Right ventricle myocardium superior (tissue), 1 donor: ENCODE data around the gene HTR7. TPM values are rescaled to one million over a fixed set of nuclear protein-coding genes. Genes with fewer than 3 reads are reported as not detected.
"Not testable (repeated sequence)": the region's sequence is repeated elsewhere in the genome, so short reads cannot be mapped to it uniquely, and the experiment has no call there.

Experiments used
- ATAC-seq: fragments of 200-7000 bp; cut with Tn5 transposase; one replicate; pipeline ENCODE4 v1.9.1; 2020; ENCODE audit warnings: mild to moderate bottlenecking; ENCODE audit not compliant: poor library complexity
- DNase-seq: peaks from one replicate; pipeline ENCODE4 v3.0.0-alpha.2; 2020
- intact Hi-C: fragments of 100-400 bp; cut with DNase I; formaldehyde crosslinking; loops from one replicate; pipeline ENCODE4 v1.11.2; 2022
- total RNA-seq: library from RNA; stranded (reverse); fragmentation: NEBNext Ultra II Directional; extraction: Animal tissue kit (Norgen Biotek cat#: 25700); gene quantifications from one replicate; pipeline ENCODE4 v1.2.1, GENCODE V29; 2021
- donor health status: DM: no; HTN: yes; CAD: no; lungs with severe emphysema.

The HTR7 gene
- total RNA-seq, 1 donor from 2014 or later, result 0.16 TPM

DNA sequence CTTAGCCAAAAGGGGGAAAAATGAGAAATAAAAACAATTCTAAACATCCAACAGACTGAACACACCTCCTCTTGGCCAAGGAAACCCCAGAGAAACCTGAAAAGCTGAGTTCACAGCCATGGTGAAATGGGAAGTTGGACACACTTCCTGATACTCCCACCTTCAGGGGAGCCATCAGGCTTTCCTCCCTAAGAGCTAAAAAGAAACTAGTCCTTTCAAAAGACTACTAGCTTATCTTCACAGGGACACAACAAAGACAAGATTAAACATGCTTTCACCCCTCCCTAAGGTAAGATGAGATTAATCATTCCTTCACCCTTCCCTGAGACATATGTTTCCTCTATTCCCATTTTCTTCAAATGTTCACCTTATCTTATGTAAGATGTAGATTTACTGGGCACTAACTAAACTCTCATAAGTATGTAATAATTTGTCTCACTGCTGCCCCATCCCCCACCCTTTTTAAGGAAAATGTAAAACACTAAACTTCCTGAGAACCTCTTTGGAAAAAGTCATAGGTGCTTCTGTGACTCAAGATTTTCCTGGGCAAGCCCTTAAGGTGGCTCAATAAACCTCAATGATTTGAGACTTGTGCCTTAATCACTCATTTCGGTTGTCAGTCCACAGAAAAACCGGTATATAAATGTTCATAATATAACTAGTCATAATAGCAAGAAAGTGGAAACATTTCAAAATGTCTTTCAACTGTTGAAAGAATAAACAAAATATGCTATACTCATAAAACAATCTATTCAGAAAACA lies 40.5 kb downstream of the HTR7 start:
- intact Hi-C loops, result no loop called here
- DNase-seq (no peak), ATAC-seq (no peak)

DNA sequence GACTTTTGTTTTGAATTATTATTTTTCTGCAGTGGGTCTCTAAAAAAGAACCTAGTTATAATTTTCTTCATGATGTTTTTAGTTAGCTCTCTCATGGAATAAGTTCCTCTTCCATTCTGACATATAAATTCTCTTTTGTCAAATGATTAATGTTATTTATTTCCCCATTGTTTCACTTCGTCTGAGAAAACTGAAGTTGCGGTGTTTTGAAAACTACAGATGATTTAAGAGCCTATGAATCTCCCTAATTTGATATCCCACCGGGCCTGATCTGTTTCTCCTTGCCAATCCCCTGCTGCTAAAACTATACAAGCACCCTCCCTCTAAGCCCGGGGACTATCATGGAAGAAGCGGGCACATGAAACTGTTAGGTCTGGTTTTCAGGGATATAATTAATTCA lies 41.4 kb downstream of the HTR7 start:
- ATAC-seq (no peak), DNase-seq (no peak)
- intact Hi-C loops, result no loop called here

DNA sequence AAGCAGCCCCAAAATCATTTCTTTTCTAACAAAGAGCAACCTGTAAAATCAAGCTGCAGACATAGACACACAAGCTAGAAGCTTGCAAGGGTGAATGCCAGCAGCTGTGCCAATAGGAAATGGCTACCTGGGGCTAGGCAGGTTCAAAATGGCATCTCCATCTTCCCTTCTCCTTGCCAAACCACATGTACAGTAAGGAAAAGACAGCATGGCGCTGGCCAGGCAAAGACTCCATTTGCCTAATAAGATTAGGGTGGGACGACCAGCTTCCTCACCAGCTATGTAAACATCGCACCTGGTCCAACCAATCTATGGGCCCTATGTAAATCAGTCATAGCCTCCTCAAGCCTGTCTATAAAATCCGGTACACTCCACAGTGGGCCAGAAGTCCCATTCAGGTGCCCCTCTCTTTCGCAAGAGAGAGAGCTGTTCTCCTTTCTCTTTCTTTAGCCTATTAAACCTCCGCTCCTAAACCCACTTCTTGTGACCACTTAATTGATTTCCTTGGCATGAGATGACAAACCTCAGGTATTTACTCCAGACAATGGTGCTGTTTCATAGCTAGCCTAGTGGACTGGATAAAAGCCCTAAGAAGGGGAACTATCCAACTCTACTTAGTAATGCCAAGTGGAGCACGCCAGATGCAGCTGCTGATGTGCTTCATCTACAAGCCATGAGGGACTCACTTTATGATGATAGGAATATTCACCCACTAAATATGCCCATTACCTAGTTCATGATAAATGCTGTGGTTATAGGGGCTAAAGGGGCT lies 44.1 kb downstream of the HTR7 start:
- intact Hi-C loops, result no loop called here
- ATAC-seq, result no peak
- DNase-seq, result no peak

DNA sequence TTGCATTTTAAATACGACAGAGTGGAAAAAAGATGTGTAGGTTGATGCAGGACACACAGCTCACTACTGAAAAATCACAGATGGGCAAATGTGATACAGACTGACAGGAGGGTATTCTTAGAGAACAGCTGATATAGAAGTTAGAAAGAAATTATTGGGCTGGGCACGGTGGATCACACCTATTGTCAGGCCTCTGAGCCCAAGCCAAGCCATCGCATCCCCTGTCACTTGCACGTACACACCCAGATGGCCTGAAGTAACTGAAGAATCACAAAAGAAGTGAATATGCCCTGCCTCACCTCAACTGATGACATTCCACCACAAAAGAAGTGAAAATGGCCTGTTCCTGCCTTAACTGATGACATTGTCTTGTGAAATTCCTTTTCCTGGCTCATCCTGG lies 50.7 kb downstream of the HTR7 start:
- intact Hi-C loops, ATAC-seq, DNase-seq: not testable (repeated sequence)

GRCh38 chr10:90806677-90807076 lies 51.2 kb downstream of the HTR7 start:
- intact Hi-C loops, result no loop called here
- DNase-seq, result no peak

GRCh38 chr10:90805206-90805605 lies 52.6 kb downstream of the HTR7 start:
- no peak for ATAC-seq
- intact Hi-C loops, result no loop called here
- DNase-seq, result no peak

More at GRCh38 chr10:90806677-90807076, 51.2 kb downstream of the HTR7 start:
- no peak for ATAC-seq

GRCh38 chr10:90804354-90804753 lies 53.5 kb downstream of the HTR7 start:
- intact Hi-C loops, result no loop called here
- ATAC-seq (no peak), DNase-seq (no peak)

- ATAC-seq (no peak), DNase-seq (no peak)
- intact Hi-C loops, result no loop called here
These were observed 56.2 kb downstream of the HTR7 start for GRCh38 chr10:90801608-90802007.

DNA sequence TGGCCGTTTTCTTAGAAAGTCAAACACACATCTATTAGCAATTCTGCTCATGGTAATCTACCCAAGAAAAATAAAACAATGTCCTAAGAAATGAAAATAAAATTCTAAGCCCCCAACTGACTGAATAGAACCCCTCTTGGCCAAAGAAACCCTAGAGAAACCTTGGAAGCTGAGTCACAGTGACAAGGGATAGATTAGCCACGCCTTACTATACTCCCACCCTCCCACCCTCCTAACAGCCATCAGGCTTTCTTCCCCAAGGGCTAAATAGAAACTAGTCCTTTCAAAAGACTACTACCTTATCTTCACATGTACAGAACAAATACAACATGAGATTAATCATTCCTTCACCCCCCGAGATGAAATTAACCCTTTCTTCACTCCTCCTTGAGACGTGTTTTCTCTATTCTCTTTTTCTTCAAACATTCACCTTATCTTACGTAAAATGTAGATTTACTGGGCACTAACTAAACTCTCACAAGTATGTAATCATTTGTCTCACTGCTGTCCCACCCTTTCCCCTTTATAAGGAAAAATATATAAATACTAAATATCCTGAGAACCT lies 57.5 kb downstream of the HTR7 start:
- intact Hi-C loops, result no loop called here
- DNase-seq (no peak), ATAC-seq (no peak)

DNA sequence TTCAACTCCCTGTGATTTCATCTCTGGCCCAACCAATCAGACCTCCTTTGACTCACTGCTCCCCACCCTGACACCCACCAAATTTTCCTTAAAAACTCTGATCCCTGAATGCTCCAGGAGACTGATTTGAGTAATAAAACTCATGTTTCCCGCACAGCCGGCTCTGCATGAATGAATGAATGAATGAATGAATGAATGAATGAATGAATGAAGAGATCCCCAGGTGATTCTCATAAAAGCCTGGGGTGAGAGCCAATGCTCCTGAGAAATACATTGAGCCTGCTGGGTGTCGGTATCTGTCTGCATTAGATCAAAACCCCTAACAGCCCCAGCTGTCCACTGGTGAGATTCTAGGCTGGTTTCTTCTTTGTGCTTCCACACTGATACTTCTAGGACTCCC lies 58.7 kb downstream of the HTR7 start:
- ATAC-seq, result no peak
- DNase-seq, result no peak
- intact Hi-C loops, result no loop called here

DNA sequence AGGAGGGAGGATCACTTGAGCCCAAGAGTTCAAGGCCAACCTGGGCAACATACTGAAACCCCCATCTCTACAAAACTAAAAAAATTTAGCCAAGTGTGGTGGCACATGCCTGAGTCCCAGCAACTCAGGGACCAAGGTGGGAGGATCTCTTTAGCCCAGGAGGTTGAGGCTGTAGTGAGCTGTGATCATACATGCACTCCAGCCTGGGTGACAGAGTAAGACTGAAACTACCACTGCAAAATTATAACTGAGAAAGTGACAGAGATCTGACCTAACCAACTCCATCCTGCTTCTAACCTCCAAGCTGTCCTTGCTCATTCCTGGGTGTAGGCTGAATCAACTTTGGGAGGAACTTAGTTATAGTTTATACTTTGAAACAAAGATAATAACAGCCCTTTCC lies 59.4 kb downstream of the HTR7 start:
- ATAC-seq (no peak), DNase-seq (no peak)
- intact Hi-C loops, result no loop called here

- ATAC-seq (no peak), DNase-seq (no peak)
- intact Hi-C loops, result no loop called here
These were observed 67.4 kb downstream of the HTR7 start for GRCh38 chr10:90790422-90790821.

DNA sequence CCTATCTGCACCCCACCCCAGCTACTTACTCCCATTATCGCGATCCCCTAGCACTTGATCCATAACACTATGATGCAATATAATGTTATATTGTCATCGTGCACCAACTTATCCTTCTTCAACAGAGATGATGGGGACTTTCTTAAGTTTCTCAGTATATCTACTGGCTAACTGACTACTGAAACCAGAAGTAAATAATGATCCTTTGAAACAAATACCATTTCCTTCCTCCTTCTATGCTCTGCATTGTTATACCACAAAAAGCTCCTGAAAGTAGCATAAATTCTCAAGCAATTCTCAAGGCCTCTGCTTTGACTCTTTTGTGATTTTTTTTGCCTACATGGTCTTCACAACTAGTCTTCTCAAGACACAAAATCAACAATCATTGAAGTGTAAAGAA lies 68.9 kb downstream of the HTR7 start:
- intact Hi-C loops, result loop anchor here (10.0 kb wide), 1 partner anchor 994 kb away; no protein-coding TSS in a partner anchor
- no peak for ATAC-seq

DNA sequence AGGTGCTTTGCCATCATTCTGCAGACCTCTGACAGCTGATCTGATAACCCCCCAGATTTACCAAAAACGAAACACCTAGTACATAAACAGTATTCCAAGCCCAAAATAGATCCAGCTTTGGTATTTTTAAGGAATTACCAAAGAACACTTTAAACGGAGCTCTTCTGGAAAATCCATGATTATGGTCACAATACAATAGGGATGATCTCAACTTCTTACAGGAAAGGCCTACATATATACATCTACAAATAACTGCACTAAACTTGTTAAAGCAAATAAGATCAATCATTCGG lies 69.7 kb downstream of the HTR7 start:
- intact Hi-C loops, result loop anchor here (10.0 kb wide), 1 partner anchor 993 kb away; no protein-coding TSS in a partner anchor
- DNase-seq (no peak), ATAC-seq (no peak)

More for the DNA sequence above, 68.9 kb downstream of the HTR7 start:
- DNase-seq, result no peak

- intact Hi-C loops, result loop anchor here (10.0 kb wide), 1 partner anchor 993 kb away; no protein-coding TSS in a partner anchor
- DNase-seq (no peak), ATAC-seq (peak; percentile 48)
These were observed 70.2 kb downstream of the HTR7 start for GRCh38 chr10:90787393-90788198.

DNA sequence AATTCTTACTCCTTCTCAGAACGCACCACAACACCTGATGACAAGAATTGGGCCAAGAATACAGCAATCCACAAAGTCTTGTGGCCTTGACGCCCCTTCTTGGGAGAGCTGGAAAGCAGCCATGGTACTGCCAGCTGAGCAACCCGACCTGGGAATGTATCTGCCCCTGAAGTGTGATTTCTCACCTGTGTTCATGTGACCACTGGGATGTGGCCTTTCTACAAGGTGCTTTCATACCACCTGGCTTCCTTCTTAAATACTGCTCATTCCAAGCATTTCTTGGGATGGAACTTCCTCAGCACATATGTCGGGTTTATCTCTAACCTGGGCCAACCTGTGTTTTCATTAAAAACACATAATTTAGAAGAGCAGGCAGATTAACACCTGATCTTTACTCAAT lies 72.1 kb downstream of the HTR7 start:
- intact Hi-C loops, result loop anchor here (10.0 kb wide), 1 partner anchor 991 kb away; no protein-coding TSS in a partner anchor
- DNase-seq (no peak), ATAC-seq (no peak)

- DNase-seq (no peak), ATAC-seq (no peak)
- intact Hi-C loops, result loop anchor here (10.0 kb wide), 1 partner anchor 990 kb away; no protein-coding TSS in a partner anchor
These were observed 73.1 kb downstream of the HTR7 start for GRCh38 chr10:90784771-90785170.

- intact Hi-C loops, result loop anchor here (10.0 kb wide), 1 partner anchor 986 kb away; no protein-coding TSS in a partner anchor
- DNase-seq, result no peak
- no peak for ATAC-seq
These were observed 77.4 kb downstream of the HTR7 start for GRCh38 chr10:90780488-90780887.

- intact Hi-C loops, result no loop called here
- ATAC-seq (no peak), DNase-seq (no peak)
These were observed 78.3 kb downstream of the HTR7 start for GRCh38 chr10:90779548-90779947.
